ENCODE data around the gene CFAP299. TPM values are rescaled to one million over a fixed set of nuclear protein-coding genes. Genes with fewer than 3 reads are reported as not detected.

Gene CFAP299
- total and polyA plus RNA-seq, 2 donors from 2014 or later: 1.1 TPM; not detected in 1

- intact Hi-C loops (cut with DNase I): no loop called here
- no peak for FAIRE-seq
- Histone ChIP-seq H3K9me3 (ENCODE audit: control insufficient read depth in 2 of 3, insufficient read depth in 1 of 3, low read length in 3 of 3) (no peaks in the 10 kb centered on the region), H3K4me3 (ENCODE audit: low read length in 3 of 3) (no peak overlapping the region), H3K36me3 (ENCODE audit: control insufficient read depth in 2 of 3, insufficient read depth in 3 of 3, low read length in 3 of 3) (no peaks in the 10 kb centered on the region), H3K27ac (ENCODE audit: low read depth in 2 of 2, low read length in 2 of 2) (no peak overlapping the region), H3K27me3 (ENCODE audit: control insufficient read depth, insufficient read depth, low read length) (no peaks in the 10 kb centered on the region), H3K9ac (ENCODE audit: low read length in 3 of 3) (no peak overlapping the region), H3K4me1 (ENCODE audit: control insufficient read depth in 2 of 3, insufficient read depth in 2 of 3, low read depth in 1 of 3, low read length in 3 of 3) (no peaks in the 10 kb centered on the region)
- TF ChIP-seq CTCF (IDR thresholded peaks at IDR 0.05; ENCODE audit: borderline replicate concordance, extremely low read depth, insufficient read depth): no peak
- no peak for DNase-seq
Observed at GRCh38 chr4:80846210-80846609, 510.7 kb downstream of the CFAP299 start.

- H3K9me3 ChIP-seq (ENCODE audit: control insufficient read depth in 2 of 3, insufficient read depth in 1 of 3, low read length in 3 of 3): no peaks in the 10 kb centered on the region
- H3K27ac ChIP-seq (ENCODE audit: low read depth in 2 of 2, low read length in 2 of 2): no peak overlapping the region
- FAIRE-seq (no peak), DNase-seq (no peak)
- H3K4me1 ChIP-seq (ENCODE audit: control insufficient read depth in 2 of 3, insufficient read depth in 2 of 3, low read depth in 1 of 3, low read length in 3 of 3): no peaks in the 10 kb centered on the region
- TF ChIP-seq CTCF (IDR thresholded peaks at IDR 0.05; ENCODE audit: borderline replicate concordance, extremely low read depth, insufficient read depth): no peak
- H3K9ac ChIP-seq (ENCODE audit: low read length in 3 of 3): no peak overlapping the region
- no peaks in the 10 kb centered on the region for H3K36me3 ChIP-seq (ENCODE audit: control insufficient read depth in 2 of 3, insufficient read depth in 3 of 3, low read length in 3 of 3)
- no peak overlapping the region for H3K4me3 ChIP-seq (ENCODE audit: low read length in 3 of 3)
- intact Hi-C loops (cut with DNase I): no loop called here
- H3K27me3 ChIP-seq (ENCODE audit: control insufficient read depth, insufficient read depth, low read length): no peaks in the 10 kb centered on the region
Observed at GRCh38 chr4:80852061-80852460, 516.5 kb downstream of the CFAP299 start.

- Histone ChIP-seq H3K27ac (ENCODE audit: low read depth in 2 of 2, low read length in 2 of 2) (no peak overlapping the region), H3K27me3 (ENCODE audit: control insufficient read depth, insufficient read depth, low read length) (no peaks in the 10 kb centered on the region), H3K9me3 (ENCODE audit: control insufficient read depth in 2 of 3, insufficient read depth in 1 of 3, low read length in 3 of 3) (no peaks in the 10 kb centered on the region), H3K9ac (ENCODE audit: low read length in 3 of 3) (no peak overlapping the region), H3K36me3 (ENCODE audit: control insufficient read depth in 2 of 3, insufficient read depth in 3 of 3, low read length in 3 of 3) (no peaks in the 10 kb centered on the region), H3K4me3 (ENCODE audit: low read length in 3 of 3) (no peak overlapping the region), H3K4me1 (ENCODE audit: control insufficient read depth in 2 of 3, insufficient read depth in 2 of 3, low read depth in 1 of 3, low read length in 3 of 3) (no peaks in the 10 kb centered on the region)
- FAIRE-seq (no peak), DNase-seq (no peak)
- TF ChIP-seq CTCF (IDR thresholded peaks at IDR 0.05; ENCODE audit: borderline replicate concordance, extremely low read depth, insufficient read depth): no peak
- intact Hi-C loops (cut with DNase I): no loop called here
Observed at GRCh38 chr4:80873571-80873970, 538.0 kb downstream of the CFAP299 start.

- no peaks in the 10 kb centered on the region for H3K9me3 ChIP-seq (ENCODE audit: control insufficient read depth in 2 of 3, insufficient read depth in 1 of 3, low read length in 3 of 3)
- FAIRE-seq (no peak), DNase-seq (no peak)
- no peak for TF ChIP-seq CTCF (IDR thresholded peaks at IDR 0.05; ENCODE audit: borderline replicate concordance, extremely low read depth, insufficient read depth)
- no peaks in the 10 kb centered on the region for H3K4me1 ChIP-seq (ENCODE audit: control insufficient read depth in 2 of 3, insufficient read depth in 2 of 3, low read depth in 1 of 3, low read length in 3 of 3)
- H3K4me3 ChIP-seq (ENCODE audit: low read length in 3 of 3): no peak overlapping the region
- H3K27ac ChIP-seq (ENCODE audit: low read depth in 2 of 2, low read length in 2 of 2): no peak overlapping the region
- no peaks in the 10 kb centered on the region for H3K36me3 ChIP-seq (ENCODE audit: control insufficient read depth in 2 of 3, insufficient read depth in 3 of 3, low read length in 3 of 3)
- intact Hi-C loops (cut with DNase I): no loop called here
- H3K9ac ChIP-seq (ENCODE audit: low read length in 3 of 3): no peak overlapping the region
- no peaks in the 10 kb centered on the region for H3K27me3 ChIP-seq (ENCODE audit: control insufficient read depth, insufficient read depth, low read length)
Observed at GRCh38 chr4:80874979-80875378, 539.4 kb downstream of the CFAP299 start.

All from kidney (tissue), 14 donors.